Measurements from ENCODE around the gene HOXB8.

GRCh38 chr17:48562934-48563333 is 52.2 kb downstream of the HOXB8 start:
- TF ChIP-seq, protein P1, sequence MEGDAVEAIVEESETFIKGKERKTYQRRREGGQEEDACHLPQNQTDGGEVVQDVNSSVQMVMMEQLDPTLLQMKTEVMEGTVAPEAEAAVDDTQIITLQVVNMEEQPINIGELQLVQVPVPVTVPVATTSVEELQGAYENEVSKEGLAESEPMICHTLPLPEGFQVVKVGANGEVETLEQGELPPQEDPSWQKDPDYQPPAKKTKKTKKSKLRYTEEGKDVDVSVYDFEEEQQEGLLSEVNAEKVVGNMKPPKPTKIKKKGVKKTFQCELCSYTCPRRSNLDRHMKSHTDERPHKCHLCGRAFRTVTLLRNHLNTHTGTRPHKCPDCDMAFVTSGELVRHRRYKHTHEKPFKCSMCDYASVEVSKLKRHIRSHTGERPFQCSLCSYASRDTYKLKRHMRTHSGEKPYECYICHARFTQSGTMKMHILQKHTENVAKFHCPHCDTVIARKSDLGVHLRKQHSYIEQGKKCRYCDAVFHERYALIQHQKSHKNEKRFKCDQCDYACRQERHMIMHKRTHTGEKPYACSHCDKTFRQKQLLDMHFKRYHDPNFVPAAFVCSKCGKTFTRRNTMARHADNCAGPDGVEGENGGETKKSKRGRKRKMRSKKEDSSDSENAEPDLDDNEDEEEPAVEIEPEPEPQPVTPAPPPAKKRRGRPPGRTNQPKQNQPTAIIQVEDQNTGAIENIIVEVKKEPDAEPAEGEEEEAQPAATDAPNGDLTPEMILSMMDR (conservative IDR thresholded peaks at IDR 0.05; ENCODE audit: low read depth, low read length), result no peak
- TF ChIP-seq EZH2phosphoT487 (IDR thresholded peaks at IDR 0.05; ENCODE audit: borderline replicate concordance, low read length), result no peak

Data from PC-3 (cell line).